NT2/D1 (cell line): ENCODE measurements around the gene LOXHD1.

ENCODE experiments used
- SUZ12 ChIP-seq: IDR thresholded peaks from 2 replicates; pipeline ENCODE4 v1.6.1; 2011; ENCODE audit not compliant: insufficient read length, insufficient read depth; ENCODE audit errors: extremely low read depth
- ZNF274 ChIP-seq: IDR thresholded peaks from 2 replicates; pipeline ENCODE4 v1.6.1; 2011; ENCODE audit warnings: mild to moderate bottlenecking, low read depth, low read length

- no peak for TF ChIP-seq SUZ12
- no peak for TF ChIP-seq ZNF274
Measured at GRCh38 chr18:46686186-46686585, 29.2 kb upstream of the LOXHD1 start.
